NOMO-1 treated with DMSO at 0.1 percent for 48 hours (cell line): ENCODE data around the gene RGS7BP.

Experiments
- DNase-seq: peaks from one replicate; lab custom pipeline; 2025; ENCODE audit not compliant: unreplicated experiment; lab: John Stamatoyannopoulos, UW

The RGS7BP gene

DNA sequence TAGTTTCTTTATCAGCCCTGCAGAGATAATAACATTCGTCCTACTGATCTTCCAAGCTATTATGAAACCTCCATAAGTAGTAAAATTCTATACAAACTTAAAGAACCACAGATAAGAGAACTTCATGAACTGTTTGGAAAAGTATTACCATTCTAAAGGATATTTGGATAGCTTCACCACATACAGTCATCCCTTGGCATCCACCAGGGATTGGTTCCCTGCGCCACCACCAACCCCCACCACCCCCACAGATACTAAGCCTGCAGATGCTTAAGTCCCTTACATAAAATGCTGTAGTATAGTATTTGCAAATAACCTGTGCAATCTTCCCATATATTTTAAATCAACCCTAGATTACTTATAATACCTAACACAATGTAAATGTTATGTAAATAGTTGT lies 123.1 kb downstream of the RGS7BP start:
- no peak for DNase-seq

DNA sequence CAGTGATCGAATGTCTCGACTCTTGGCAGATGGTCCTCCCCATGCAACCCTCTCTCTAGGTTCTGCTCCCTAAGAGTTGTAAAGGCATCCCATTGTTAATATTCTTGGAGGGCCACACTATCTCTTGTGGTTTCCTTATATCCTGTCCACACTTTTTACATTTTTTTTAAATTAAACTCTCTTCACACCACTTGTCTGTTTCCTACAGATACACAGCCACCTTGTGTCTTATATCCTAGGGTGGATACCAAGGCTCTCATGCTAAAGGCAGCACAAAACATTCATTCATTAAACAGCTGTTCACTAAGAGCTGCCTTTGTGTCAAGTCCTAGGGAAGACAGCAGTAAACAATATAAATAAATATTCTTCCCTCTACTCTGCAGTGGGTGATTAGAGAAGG lies 124.0 kb downstream of the RGS7BP start:
- DNase-seq: no peak

DNA sequence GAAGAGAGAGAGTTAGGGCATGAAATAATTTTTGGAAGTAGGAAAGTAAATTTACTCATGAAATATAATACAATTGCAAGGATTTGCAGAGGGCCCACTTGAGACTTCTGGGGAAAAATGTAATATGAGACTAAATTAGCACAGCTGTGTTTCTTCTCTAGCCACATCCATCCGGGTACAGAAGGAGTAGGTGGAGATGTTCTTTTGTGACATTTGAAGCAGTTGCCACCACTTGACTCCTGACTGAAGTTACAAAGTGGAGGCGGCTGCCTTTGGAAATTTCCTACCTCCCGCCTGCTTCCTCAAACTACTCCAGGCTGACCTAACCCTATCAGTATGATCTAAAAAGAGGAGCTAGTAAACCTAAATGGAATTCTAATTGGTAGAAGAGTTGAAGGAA lies 126.4 kb downstream of the RGS7BP start:
- no peak for DNase-seq

DNA sequence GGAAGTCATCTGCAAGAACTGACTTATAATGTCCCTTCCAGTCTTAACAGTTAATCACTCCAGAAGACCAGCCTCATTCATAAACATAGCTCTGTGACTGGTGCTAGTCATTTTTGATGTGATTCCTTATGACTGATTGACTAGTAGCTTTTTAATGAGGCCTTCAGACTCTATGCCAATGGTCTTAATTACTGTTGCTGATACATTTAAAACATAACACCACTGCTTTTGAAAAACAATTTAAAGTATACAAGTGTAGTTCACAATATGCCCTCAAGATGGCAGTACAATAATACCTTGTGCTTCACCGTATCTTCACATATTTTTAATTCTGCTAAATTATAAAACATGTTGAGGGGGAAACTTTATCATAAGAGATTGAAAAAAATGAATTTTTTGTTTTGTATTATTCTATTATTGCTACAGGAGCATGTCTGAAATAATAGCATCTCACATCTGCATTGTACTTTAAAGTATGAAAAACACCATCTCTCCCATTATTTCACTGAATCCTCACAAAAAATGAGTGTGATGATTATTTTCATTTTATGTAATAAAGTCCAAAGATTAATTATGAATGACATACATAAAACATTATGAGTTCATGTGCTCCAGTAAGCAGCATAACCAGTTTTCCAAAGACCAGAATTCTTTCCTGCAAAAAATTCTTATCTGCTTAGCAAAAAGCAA lies 129.3 kb downstream of the RGS7BP start:
- peak; percentile 20 for DNase-seq

DNA sequence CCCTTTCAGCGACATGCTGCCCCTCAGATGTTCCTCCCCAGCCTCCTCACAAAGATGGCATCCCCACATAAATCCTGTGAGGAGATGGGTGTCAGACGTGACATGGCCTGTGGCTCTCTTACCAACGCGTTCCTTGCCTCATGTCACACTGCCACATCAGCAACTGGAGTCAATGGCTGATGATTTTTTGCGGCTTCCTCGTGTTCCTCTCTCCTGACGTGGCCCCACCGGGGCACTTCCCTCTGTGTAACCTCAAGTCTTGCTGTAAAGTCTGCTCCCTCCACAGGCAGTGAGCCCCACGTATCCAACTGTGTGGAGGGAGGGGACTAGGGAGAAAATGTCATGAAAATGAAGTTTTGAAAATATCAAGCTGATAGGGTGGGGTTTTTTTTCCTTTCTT lies 131.3 kb downstream of the RGS7BP start:
- DNase-seq: peak; percentile 71

DNA sequence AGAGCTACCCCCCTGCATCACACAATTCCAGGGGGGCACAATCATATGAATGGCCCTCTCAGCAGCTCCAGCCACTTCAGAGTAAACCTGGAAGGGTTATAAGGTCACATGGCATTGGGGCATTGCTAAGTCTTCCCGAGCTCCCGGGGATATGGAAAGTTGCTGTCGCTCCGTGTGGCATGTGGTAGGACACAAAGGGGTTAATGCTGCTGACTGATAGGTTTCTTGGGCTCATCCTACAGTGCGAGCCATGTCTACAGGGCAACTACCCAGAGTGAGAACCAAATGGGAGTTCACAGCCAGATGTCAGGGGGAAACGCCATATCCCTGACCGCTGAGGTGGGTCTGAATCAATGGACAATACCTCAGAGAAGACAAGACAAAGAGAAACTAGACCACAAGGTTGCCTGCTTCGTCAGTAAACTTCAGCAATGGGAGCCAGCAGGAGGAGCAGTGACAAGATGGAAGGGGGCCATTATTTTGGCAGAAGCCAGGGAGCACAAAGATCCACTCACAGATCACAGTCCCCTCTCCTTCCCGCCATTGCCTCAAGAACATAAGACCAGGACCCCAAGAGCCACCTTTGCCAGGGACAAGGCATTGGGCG lies 132.1 kb downstream of the RGS7BP start:
- DNase-seq: no peak

DNA sequence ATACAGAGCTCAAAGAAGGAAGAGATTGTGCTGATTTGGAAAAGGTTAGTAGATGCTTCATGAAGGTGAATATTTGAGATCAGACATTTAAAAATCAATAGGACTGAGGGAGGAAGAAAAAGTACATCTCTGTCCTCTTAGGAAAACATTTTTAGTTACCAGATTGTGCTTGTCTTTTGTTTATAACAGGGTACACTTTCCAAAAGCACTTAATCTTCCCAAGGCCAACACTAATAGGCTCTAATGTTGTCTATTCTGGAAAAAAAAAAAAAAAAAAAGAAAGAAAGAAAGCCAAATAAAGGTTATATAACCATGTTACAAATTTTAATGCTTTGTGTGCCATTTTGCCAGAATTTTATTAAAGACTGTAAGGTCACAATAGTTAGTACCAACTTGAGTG lies 139.0 kb downstream of the RGS7BP start:
- no peak for DNase-seq

DNA sequence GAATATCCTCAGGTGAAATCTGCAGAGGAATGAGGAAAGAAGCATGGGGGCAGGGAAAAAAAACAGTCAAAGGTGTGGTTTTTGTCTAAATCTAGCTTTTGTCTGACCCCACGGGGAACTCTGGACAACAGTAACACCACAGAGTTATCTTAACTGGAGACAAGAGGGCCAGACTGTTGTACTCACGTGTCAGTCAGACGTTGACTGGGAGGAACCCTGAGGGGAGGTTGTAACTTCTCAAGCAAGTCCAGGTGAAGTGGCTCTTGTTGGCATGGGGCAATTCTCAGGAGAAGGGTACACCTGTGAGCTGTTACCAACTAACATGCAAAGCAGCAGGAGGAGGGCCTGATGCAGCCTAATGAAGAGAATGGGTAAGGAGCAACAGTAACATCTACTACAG lies 140.4 kb downstream of the RGS7BP start:
- no peak for DNase-seq

DNA sequence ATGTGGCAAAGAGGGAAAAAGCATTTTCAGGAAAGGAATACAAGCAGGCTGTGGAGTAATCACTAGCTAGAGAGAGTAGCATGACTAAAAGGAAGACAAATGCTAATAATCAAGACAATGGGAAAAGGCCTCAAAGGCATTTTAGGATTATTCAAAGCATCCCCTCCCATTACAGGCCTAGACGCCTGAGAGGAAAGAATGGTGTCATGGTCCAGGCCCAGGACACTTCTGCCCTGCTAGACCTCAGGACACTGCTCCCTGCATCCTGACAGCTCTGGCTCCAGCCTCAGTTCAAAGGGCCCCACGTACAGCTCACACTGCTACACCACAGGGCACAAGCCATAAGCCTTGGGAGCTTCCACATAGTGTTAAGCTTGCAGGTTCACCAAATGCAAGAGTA lies 143.7 kb downstream of the RGS7BP start:
- DNase-seq: no peak

DNA sequence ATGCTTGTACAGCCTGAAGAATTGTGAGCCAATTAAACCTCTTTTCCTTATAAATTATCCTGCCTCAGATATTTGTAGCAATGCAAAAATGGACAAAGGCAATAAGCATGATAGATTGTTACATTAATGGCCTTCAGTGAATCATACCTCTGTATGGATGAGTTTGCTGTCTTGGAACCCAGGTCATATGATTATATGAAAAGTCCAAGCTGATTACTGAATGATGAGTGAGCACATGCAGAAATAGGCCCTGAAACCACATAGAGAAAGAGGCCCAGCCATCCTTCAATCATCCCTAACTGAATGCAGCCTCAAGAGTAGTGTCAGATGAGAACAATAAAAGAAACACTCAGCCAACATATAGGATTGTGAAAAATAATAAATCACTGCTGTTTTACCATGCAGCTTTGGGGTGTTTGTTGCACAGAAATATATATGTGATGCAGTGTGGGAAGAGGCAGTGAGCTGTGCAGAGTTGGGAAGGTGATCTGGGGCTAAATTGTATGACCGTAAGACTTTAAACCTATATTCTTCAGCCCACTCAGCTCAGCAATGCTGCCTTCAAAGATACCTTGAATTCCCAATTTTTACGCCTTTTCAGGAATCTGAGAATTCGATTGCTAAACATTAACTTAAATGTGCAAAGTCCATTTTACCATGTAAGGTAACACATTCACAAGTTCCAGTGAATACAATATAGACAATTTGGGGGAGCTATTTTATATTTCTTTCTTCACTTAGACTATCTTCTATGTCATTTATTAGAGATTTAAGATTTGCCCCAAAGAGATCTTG lies 148.1 kb downstream of the RGS7BP start:
- no peak for DNase-seq

DNA sequence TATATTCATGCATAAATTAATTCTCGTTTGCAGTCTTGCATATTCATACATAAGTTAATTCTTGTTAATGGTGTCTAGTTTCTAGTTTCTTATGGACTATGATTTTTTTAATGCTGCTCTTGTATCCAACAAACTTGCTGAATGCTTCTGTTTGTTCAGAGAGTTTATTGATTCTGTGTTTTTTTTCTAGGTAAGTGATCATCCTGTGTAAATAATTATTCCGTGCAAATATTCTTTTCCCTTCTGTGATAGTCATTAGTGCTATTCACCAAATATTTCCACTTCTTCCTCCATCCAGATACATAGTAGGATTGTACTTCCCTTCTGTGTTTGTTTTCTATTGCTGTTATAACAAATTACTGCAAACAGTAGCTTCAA lies 148.7 kb downstream of the RGS7BP start:
- no peak for DNase-seq

DNA sequence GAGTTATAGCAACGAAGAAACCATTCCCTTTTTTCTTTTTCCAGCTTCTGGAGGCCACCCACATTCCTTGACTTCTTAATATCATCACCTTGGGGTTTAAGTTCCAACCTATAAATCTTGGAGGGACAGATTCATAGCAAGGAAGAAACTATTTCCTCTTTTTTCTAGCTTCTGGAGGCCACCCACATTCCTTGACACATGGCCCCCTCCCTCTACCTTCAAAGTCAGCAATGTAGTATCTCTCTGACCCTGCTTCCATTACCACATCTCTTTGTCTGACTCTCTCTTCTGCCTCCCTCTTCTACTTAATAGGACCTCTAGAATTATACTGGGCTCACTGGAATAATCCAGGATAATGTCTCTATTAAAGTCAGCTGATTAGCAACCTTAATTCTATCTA lies 149.8 kb downstream of the RGS7BP start:
- no peak for DNase-seq

DNA sequence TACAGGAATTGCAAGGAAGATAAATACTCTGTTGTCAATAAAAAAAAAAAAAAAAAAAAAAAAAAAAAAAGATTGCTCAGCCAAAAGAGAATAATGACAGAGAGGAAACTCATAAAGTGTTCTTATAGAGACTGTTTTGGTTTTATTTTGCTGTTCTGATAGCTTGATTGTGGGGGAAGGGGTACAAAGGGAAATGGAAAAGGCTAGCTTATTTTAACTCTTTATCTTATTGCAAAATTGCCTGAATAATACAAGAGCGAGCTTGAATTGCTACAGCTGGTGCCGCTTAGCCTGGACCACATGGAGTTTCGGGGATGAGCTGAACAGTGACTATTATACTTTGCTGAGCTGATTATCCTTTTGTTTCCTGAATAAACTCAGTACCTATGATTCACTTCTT lies 153.5 kb downstream of the RGS7BP start:
- DNase-seq: no peak
